ENCODE results near the gene SNRPD2.

The SNRPD2 gene

GRCh38 chr19:45663800-45664199 lies 28.0 kb downstream of the SNRPD2 start:
- DNase-seq (ENCODE audit: insufficient read length, low spot score): no peak
- no peak for FAIRE-seq
- no peak for TF ChIP-seq CTCF (IDR thresholded peaks at IDR 0.05; ENCODE audit: insufficient read depth, missing control alignments)

DNA sequence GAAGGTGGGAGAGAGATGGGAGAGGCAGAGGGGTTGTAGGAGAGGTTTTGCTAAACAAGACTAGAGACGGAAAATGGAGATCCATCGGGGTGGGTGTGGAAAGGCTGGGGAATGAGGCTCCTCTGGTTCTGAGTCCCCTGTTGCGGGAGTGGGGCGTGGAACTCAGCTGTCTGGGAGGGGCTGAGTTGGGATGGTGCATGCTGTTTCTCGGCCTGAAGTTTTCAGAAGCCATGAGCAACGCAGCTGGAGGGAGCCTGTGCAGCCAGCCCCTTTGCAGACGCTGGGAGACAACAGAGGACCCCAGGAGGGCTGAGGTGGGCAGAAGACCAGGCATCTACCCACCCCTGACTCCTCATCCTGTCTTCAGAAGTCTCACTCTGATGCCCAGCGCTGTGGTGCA lies 31.1 kb downstream of the SNRPD2 start:
- FAIRE-seq: no peak
- TF ChIP-seq CTCF (IDR thresholded peaks at IDR 0.05; ENCODE audit: insufficient read depth, missing control alignments): no peak

DNA sequence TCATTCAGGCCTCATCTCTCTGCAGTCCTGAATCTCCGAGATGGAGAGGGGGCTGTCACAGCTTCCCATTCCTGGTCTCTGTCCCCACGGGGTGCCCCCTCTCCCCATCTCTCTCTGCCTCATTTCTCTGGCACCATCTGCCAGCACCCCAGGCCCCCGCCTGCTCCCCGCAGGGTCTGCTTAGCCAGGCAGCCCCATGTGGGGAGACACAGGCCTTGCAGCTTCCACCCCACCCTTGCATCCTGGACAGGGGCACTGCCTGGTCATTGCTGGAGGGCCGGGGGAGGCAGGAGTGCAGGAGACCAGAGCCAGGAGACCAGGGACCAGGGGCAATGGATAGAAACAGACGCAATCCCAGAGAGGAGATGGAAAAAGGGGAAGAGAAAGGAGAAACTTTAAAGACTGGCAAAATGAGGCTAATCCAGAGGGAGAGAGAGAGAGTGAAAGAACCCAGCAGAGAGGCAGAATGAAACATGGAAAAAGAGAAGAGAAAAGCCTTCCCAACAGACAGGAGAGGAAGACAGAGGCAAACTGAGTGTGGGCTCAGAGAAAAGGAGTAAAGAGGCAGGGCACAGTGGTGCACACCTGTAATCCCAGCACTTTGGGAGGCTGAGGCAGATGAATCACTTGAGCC lies 32.5 kb downstream of the SNRPD2 start:
- TF ChIP-seq CTCF (IDR thresholded peaks at IDR 0.05; ENCODE audit: insufficient read depth, missing control alignments): no peak
- DNase-seq (ENCODE audit: insufficient read length, low spot score) (no peak), FAIRE-seq (no peak)

More for the DNA sequence above, 31.1 kb downstream of the SNRPD2 start:
- no peak for DNase-seq (ENCODE audit: insufficient read length, low spot score)

DNA sequence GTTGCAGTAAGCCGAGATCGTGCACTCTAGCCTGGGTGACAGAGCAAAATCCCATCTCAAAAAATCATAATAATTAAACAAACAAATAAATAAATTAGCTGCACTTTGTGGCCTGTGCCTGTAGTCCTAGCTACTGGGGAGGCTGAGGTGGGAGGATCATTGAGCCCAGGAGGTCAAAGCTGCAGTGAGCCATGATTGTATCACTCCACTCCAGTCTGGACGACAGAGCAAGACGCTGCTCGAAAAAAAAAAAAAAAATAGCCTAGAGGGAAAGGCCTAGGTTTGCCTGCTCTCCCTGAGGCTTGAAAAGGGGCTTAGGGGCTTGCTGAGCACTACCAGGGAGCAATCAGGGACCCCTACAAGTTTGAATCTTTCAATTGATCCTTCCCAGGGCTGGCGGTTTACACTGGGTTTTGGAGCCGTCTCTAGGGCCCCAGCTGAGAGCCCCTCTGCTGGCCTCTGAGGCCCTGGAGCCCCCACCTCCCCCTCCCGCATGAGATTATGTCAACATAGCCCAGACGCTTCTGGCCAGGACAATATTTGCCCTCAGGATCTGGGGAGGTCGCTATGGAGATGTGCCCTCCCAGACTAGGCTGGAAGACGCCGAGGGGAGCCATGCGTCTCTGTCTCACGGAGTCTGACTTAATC lies 34.1 kb downstream of the SNRPD2 start:
- FAIRE-seq: no peak
- no peak for TF ChIP-seq CTCF (IDR thresholded peaks at IDR 0.05; ENCODE audit: insufficient read depth, missing control alignments)
- DNase-seq (ENCODE audit: insufficient read length, low spot score): no peak

DNA sequence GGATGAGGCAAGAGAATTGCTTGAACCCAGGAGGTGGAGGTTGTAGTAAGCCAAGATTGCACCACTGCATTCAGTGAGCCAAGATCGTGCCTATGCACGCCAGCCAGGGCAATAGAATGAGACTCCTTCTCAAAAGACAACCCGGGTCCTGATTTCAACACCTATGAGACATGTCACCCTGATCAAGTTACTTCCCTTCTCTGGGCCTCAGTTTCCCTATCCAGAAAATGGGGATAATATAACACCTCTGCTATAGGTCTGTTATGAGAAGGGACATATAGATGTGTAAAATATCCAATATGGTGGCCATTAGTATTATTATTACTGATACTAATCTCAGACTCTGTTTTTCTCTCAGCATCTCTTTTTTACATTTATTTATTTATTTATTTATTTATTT lies 36.7 kb downstream of the SNRPD2 start:
- FAIRE-seq: no peak
- DNase-seq (ENCODE audit: insufficient read length, low spot score): no peak

GRCh38 chr19:45653634-45654033 lies 38.1 kb downstream of the SNRPD2 start:
- DNase-seq (ENCODE audit: insufficient read length, low spot score) (peak; percentile 73), FAIRE-seq (peak; percentile 64)
- no peak for TF ChIP-seq CTCF (IDR thresholded peaks at IDR 0.05; ENCODE audit: insufficient read depth, missing control alignments)

More for the DNA sequence above, 36.7 kb downstream of the SNRPD2 start:
- TF ChIP-seq CTCF (IDR thresholded peaks at IDR 0.05; ENCODE audit: insufficient read depth, missing control alignments): no peak

DNA sequence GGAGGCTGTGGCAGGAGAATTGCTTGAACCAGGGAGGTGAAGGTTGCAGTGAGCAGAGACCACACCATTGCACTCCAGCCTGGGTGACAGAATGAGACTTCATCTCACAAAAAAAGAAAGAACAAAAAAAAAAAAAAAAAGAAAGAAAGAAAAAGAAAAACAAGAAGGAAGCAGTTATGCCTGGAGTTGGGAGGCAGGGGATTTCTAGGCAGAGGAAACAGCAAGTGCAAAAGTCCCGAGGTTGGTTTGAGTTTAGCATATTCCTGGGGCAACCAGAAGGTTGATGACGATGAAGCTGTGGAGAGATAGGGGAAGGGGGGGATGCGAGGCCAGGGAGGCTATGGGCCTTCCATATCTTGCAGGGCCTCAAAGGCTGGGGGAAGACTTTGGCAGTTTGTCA lies 41.0 kb downstream of the SNRPD2 start:
- FAIRE-seq (no peak), DNase-seq (ENCODE audit: insufficient read length, low spot score) (no peak)
- TF ChIP-seq CTCF (IDR thresholded peaks at IDR 0.05; ENCODE audit: insufficient read depth, missing control alignments): no peak
